HG02571 (cell line): ENCODE data around the gene TXNRD1.
A peak's percentile ranks its signal among the peaks of the same experiment; 100 is the strongest.

ENCODE experiments used
- ATAC-seq: cut with Tn5 transposase; IDR thresholded peaks from one replicate; pipeline ENCODE4 v1.9.1; 2021; ENCODE audit warnings: mild to moderate bottlenecking, moderate library complexity; ENCODE audit not compliant: unreplicated experiment

Gene TXNRD1

DNA sequence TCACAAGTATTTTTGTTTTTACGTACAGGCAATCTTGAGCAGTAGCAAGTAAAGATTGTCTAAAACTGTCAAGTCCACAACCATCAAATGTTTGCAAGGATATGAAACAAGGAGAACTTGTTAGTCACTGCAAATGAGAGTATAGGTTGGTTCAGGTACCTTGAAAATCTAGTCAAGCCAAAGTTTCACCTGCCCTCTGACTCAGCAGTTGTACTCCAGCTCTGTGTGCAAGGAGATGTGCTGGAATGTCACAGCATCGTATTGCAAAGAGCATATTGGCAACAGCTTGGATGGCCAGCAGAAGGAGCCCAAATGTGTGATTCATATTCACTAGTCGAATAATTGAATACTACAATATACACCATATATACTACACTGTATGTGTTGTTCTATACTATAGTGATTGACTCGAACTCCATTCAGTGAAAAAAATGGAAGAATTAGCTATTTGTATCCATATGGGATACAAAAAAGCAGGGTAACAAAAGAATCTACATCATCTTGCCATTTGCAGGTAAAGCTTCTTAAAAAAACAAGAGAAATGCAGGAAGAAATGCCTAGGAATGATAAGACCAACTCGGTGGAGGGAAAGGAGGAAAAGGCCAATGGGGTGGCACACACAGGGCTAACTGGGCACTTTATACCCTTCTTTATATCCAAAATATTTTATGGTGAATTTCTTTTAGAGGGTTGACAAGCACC, 131.9 kb downstream of the TXNRD1 start:
- ATAC-seq = no peak

DNA sequence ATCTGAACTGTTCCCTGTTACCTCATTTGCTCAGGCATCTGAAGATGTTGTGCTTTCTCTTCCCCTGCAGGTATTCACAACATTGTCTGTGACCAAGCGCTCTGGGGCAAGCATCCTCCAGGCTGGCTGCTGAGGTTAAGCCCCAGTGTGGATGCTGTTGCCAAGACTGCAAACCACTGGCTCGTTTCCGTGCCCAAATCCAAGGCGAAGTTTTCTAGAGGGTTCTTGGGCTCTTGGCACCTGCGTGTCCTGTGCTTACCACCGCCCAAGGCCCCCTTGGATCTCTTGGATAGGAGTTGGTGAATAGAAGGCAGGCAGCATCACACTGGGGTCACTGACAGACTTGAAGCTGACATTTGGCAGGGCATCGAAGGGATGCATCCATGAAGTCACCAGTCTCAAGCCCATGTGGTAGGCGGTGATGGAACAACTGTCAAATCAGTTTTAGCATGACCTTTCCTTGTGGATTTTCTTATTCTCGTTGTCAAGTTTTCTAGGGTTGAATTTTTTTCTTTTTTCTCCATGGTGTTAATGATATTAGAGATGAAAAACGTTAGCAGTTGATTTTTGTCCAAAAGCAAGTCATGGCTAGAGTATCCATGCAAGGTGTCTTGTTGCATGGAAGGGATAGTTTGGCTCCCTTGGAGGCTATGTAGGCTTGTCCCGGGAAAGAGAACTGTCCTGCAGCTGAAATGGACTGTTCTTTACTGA, 132.9 kb downstream of the TXNRD1 start:
- no peak for ATAC-seq

DNA sequence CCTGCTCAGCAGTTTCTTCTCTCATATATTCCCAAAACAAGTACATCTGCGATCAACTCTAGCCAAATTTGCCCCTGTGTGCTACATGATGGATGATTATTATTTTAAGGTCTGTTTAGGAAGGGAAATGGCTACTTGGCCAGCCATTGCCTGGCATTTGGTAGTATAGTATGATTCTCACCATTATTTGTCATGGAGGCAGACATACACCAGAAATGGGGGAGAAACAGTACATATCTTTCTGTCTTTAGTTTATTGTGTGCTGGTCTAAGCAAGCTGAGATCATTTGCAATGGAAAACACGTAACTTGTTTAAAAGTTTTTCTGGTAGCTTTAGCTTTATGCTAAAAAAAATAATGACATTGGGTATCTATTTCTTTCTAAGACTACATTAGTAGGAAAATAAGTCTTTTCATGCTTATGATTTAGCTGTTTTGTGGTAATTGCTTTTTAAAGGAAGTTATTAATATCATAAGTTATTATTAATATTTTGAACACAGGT, 133.5 kb downstream of the TXNRD1 start:
- no peak for ATAC-seq

DNA sequence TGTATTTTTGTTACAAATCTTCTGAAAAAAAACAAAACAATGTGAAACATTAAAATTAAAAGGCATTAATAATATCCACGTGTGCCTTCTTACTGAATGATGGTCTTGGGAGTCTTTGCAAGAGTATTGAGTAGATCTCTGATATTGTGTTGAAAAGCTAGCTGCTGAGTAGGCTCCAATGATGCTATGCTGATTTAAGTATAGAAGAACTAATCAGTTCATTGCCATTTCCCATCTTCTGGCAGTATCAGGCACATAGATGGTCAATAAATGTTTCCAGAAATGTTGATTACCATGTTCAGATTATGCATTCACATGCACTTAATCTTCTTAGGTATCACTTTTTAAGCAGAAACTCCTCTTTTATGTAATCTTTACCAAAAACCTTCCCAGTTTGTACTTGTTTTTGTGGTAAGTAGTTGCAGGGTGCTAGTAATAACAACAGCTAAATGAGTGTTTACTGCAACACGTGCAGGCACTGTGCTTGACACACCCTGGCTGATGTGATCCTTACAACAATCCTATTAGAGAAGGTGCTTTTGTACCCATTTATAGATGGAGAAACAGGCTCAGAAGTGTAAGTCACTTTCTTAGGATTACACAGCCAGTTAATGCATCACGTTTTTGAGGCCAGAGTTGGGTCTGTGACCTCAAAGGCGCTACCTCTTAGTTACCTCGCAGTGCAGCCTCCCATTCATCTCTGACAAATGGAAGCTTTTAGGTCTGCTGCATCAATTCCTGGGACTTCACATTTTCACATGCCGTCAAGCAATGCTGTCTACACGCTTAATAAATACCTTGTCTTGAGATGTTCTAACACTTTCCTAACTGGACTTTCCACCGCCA, 134.9 kb downstream of the TXNRD1 start:
- ATAC-seq = no peak

DNA sequence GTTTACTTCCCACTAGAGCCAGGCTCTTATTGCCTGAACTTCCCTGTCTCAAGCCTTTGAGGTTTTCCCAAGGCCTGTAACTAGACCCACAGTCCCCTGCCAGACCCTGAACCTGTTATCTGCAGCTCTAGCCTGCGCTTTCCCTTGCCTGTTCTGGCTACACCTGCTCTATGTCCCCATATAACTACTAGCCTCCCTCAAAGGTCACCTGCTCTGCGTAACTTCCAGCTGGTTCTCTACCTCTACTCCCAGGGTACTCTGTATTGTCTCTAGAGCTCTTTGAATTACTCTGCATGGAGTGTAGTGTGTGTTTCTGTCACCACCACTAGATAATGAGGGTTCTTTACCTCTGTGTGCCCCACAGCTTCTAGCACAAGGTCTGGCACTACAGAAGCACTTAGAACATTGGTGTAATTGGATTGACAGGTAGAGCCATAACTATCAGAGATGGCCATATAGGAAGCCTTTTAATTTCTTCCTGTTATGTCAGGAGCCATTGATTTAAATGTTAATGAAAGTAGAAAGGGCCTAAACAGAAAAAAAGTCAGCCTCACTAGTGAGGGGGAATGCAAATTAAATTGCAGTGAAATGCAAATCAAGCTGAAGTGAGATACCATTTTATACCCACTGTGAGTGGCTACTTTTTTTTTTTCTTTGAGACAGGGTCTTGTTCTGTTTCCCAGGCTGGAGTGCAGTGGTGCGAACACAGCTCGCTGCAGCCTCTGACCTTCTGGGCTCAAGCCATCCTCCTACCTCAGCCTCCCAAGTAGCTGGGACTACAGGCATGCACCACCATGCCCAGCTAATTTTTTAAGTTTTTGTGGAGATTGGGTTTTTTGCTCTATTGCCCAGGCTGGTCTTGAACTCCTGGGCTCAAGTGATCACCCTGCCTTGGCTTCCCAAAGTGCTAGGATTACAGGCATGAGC, 135.7 kb downstream of the TXNRD1 start:
- no peak for ATAC-seq

DNA sequence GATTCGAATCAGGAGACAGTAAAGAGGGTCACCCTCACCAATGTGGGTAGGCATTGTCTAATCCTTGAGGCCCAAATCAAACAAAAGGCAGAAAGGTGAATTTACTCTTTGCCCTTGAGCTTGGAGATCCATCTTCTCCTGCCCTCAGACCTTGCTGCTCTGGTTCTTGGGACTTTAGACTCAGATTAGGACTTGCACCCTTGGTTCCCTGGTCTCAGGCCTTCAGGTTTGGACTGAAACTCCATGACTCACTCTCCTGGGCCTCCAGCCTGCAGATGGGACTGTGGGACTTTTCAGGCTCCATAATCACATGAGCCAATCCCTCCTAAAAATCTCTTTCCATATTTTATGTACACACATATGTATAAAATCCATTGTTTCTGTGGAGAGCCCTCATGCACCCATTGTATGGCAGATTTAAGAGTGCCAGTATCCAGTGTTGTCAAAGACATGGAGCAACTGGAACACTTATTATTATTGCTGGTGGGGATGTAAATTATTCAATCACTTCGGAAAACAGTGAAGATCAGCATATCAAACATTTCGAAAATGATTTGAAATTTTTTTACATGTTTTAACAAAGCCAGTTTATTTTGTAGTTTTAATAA, 136.6 kb downstream of the TXNRD1 start:
- ATAC-seq = no peak

DNA sequence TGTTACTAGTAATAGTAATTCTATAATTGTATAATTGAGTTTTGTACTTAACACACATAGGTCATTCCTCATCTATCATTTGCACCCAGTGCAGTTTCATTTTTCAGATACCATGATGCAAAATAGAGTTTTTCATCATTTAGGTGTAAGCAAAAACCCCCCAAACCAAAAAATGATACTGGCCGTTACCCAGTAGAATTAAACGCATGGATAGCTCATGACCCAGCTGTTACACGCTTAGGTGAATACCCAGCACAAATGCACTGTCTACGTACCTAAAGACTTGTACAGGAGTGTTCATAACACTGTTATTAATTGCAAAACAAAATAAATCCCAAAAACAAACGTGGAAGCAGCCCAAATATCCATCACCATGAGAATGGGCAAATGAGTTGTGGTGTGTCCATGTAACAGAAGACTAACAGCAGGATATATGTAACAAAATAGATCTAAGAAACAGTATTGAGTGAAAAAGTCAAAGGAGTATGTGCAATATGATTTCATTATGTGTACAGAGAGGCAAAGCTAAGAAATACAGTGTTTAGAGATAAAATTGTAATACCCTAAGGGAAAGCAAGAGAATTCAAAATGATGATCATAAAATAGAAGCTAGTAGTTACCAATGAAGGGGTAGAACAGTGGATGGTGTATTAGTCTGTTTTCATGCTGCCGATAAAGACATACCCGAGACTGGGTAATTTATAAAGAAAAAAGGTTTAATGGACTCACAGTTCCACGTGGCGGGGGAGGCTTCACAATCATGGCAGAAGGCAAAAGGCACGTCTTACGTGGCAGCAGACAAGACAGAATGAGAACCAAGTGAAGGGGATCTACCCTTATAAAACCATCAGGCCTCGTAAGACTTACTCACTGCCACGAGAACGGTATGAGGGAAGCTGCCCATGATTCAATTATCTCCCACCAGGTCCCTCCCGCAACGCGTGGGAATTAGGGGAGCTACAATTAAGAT, 137.7 kb downstream of the TXNRD1 start:
- ATAC-seq = no peak

DNA sequence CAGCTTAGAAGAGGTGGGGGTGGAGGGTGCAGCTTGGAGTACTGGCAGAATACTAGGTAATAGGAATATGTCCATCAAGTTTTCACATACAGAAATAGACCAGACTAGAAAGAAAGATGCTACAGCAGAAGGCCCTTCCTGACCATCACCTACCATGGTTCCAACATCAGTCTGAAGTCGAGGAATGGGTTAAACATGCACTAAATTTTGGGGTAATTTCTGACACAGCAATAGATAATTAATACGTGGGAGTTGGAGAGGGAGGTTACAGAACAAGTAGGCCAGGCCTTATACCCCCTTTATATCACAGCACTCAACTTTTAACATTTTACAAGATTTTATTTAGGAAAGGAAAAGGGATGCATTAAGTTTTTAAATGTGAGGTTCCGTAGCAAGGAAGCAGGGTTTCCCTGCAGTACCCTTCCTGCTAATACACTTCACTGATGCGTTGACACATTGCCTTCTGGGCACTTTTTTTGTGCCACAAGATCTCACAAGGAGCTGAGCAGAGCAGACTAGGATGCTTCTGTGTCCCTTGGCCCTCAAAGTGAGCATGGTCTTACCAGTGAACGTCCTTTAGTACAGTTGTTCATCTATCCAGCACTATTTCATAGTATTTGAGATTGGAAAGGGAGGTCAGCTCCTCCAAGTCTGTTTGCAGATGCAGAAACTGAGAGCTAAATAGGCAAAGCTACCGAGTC, 138.7 kb downstream of the TXNRD1 start:
- ATAC-seq = no peak

DNA sequence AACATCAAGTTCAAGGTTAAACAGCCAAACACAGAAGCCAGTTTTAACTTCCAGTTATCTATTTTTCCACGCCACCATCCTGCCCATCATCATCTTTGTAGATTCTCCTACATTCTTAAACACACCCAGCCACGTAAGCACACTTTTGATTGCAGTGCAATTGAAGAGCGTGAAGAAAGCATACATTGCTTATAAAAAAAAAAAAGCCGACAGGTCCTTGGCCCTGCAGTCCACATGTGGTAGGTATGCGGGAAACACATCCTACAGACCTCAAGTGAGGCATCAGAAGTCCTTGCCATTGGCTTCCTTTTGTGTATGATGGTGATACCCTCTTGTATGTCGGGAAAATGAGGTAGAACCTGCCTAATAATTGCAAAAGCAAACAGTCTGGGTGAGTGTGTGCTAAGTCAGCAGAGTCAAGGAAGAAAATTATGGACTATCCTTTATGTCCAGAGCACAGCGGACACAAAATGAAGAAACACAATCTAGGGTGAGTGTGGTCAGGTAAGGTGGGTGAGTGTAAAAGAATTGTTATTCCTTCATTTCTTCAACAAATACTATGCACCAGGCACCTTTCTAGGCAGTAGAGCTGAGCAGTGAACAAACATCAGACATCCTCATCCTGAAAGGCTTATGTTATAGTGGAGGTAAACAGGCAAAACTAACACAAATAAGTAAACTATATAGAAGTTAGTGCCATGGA, 139.4 kb downstream of the TXNRD1 start:
- ATAC-seq = no peak

DNA sequence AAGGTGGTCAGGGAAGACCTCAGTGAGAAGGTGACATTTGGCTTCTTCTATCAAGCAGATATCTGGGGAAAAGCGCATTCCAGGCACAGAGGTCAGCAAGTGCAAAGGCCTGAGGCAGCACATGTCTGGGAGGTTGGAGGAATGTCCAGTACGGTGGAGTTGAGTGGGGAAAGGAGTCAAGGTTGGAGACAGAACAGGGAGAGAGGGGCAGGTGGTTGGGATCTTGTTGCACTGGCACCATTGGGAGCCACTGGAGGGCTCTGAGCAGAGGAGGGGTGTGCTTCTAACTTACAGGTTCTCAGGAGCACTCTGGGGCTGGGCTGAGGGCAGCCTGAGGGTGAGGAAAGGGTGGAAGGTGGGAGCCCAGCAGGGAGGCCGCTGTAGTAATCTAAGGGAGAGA, 140.1 kb downstream of the TXNRD1 start:
- no peak for ATAC-seq

DNA sequence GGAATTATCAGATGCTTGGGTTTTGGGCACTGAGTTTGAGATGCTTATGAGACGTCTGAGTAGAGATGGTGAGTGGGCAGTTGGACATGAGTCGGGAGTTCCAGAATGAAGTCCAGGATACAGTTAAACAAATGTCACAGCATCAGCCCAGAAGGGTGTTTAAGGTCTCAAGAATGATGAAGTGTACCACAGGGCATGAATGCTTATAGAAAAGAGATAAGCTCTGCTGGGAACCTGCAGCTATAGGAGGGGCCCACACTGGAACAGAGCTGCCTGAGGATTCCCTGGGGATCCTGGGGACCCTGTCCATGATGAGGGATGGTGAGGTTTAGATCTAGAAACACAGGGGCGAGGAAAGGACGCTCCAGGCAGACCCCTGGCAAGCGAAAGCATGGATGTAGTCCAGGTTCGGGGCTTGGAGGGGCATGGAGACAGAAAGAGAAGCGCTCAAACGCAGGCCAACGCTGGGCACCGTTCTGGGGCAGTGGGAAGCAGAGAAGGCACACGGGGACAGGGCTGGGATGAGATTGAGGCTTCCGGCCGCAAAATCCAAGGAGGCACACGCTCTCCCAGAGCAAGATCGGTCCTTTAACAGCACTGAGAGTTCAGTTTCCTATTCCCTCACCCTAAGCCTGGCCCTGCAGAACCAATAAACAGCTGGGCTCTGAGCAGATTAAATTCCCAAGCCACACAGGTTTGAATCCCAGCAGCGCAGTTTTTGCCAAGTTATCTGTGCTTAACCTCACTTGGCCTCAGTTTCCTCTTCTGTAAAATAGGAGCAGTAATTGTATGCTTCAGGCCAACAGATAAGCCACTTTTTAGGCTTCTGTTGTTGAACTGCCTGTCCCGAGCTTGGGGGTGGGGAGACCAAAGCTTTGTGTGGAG, 140.9 kb downstream of the TXNRD1 start:
- no peak for ATAC-seq

DNA sequence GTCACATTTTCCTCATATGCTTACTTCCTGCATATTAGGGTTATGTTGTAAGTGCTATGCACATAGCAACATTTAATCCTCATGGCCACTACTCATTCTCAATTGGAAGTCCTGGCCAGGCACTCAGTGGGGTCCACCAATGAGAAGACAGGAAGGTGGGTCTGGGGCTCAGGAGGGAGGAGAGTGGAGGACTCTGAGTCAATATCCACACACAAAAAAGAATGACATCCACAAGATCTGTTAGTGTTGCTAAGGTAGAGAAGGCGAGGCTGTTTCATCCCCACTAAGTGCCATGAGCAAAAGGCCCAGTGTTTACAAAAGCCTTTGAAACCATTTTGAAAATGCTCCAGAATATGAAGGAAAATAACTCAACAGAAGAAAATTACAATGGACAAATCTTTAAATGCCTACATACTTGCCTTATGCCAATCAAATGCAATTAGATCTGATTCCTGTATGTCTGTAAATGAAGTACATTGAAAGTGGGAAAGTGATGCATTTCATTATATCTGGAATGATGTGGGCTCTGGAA, 141.9 kb downstream of the TXNRD1 start:
- ATAC-seq = no peak

DNA sequence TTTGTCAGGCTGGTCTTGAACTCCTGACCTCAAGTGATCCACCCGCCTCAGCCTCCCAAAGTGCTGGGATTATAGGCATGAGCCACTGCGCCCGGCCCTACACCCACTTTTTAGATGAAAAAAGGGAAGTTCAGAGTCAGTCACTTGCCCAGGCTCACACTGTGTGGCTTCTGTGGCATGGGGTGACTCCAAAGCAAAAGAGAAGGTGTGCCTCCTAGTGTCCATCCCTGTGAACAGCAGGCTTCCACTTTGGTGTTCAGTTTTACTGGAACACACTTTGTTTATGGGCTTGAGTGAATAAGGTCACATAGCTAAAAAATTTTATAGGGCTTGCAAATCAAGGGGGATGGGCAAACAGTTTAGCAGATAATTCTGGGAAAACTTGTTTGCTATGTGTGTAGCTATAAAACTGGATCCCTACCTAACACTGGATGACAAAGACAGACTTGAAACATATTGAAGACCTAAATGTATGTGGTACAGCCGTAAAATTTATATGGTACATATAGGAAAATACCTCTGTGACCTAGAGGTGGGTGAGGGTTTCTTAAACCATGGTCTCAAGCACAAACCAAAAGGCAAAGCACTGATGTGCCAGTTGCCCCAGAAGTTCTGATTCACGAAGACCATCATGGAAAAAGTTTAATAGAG, 142.9 kb downstream of the TXNRD1 start:
- ATAC-seq = peak; percentile 77

DNA sequence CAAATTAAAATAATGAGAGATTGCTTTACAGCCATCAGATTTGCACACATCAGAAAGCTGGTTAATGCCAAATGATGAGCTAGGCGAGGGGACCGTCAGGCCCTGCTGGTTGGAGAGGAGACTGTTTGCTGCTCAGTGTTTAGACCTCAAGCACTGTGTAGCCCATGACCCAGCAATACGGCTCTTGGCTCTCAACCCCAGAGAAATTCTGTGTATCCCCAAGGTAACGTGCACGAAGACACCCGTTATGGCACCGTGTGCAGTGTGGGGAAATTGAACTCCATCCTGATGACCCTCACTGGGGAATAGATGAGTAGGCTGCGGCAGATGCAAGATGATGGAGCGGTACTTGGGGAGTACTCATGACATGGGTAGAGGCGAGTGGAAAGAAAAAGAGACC, 143.6 kb downstream of the TXNRD1 start:
- no peak for ATAC-seq

DNA sequence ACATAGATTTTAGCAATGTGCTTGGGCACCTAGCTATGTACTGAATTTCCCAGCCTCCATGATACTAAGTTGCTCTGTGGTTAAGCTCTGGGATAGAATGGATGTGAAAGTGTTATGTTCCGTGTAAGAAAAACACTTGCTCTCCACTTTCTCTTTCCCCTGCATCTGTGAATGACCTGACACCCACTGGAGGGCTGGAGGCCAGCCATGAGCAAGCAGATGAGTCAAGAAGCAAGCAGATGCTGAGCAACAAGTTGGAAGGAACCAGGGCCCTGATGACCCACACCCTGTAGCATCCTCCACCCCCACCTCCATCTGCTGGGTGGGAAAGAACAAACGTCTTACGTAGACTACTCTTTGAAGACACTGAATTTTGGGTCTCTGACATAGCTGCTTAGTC, 144.6 kb downstream of the TXNRD1 start:
- ATAC-seq = no peak
